ENCODE measurements around the gene LURAP1L. TPM values are rescaled to one million over a fixed set of nuclear protein-coding genes. Genes with fewer than 3 reads are reported as not detected.

LURAP1L gene
- total and polyA plus RNA-seq, 10 donors = 5.6 to 34.0 (median 12.8) TPM

- Histone ChIP-seq H3K4me1 (no peaks in the 10 kb centered on the region), H3K9me3 (peaks cover 0 to 19% (median 4%) of the 10 kb centered on the region in 8 donors), H3K36me3 (no peaks in the 10 kb centered on the region), H3K27ac (no peak overlapping the region), H3K27me3 (replicated peaks in 1 of 7) (no peaks in the 10 kb centered on the region), H3K4me3 (no peak overlapping the region)
- TF ChIP-seq POLR2AphosphoS5 (IDR thresholded peaks at IDR 0.05) (no peak), CTCF (IDR thresholded peaks at IDR 0.05 in 8 of 11, conservative IDR thresholded peaks at IDR 0.05 in 3 of 11) (no peak), POLR2A (IDR thresholded peaks at IDR 0.05) (no peak)
- intact Hi-C loops (cut with DNase I; ENCODE audit: low total_unique reads) = no loop called here
- no peak for DNase-seq
Observed at GRCh38 chr9:12739014-12739652, 35.7 kb upstream of the LURAP1L start.

GRCh38 chr9:12740845-12741244 is 34.0 kb upstream of the LURAP1L start:
- Histone ChIP-seq H3K4me3 (no peak overlapping the region), H3K9me3 (peaks cover 0 to 9% (median 3%) of the 10 kb centered on the region in 8 donors), H3K27ac (no peak overlapping the region), H3K27me3 (replicated peaks in 1 of 7) (no peaks in the 10 kb centered on the region), H3K36me3 (no peaks in the 10 kb centered on the region), H3K4me1 (no peaks in the 10 kb centered on the region)
- intact Hi-C loops (cut with DNase I; ENCODE audit: low total_unique reads) = no loop called here
- 52 to 91% (median 76%) methylated on average over 2 of the region's 2 CpGs for WGBS, 5 donors
- no peak for DNase-seq
- TF ChIP-seq POLR2AphosphoS5 (IDR thresholded peaks at IDR 0.05) (no peak), POLR2A (IDR thresholded peaks at IDR 0.05) (no peak), CTCF (IDR thresholded peaks at IDR 0.05 in 8 of 11, conservative IDR thresholded peaks at IDR 0.05 in 3 of 11) (no peak)

GRCh38 chr9:12748016-12748415 is 26.8 kb upstream of the LURAP1L start:
- 78 to 98% (median 84%) methylated on average over 1 of the region's 1 CpG for WGBS, 5 donors
- intact Hi-C loops (cut with DNase I; ENCODE audit: low total_unique reads) = no loop called here
- no peak for TF ChIP-seq CTCF (IDR thresholded peaks at IDR 0.05 in 8 of 11, conservative IDR thresholded peaks at IDR 0.05 in 3 of 11)
- no peak for TF ChIP-seq POLR2A (IDR thresholded peaks at IDR 0.05)
- TF ChIP-seq POLR2AphosphoS5 (IDR thresholded peaks at IDR 0.05) = no peak

GRCh38 chr9:12748954-12749353 is 25.9 kb upstream of the LURAP1L start:
- intact Hi-C loops (cut with DNase I; ENCODE audit: low total_unique reads) = no loop called here
- no peak for TF ChIP-seq POLR2A (IDR thresholded peaks at IDR 0.05)
- no peak for TF ChIP-seq CTCF (IDR thresholded peaks at IDR 0.05 in 8 of 11, conservative IDR thresholded peaks at IDR 0.05 in 3 of 11)
- no peak for TF ChIP-seq POLR2AphosphoS5 (IDR thresholded peaks at IDR 0.05)
- Histone ChIP-seq H3K36me3 (no peaks in the 10 kb centered on the region), H3K4me1 (no peaks in the 10 kb centered on the region), H3K4me3 (no peak overlapping the region), H3K27ac (no peak overlapping the region), H3K27me3 (replicated peaks in 1 of 7) (no peaks in the 10 kb centered on the region), H3K9me3 (peaks cover 0 to 10% (median 0%) of the 10 kb centered on the region in 8 donors)
- no peak for DNase-seq

More at GRCh38 chr9:12748016-12748415, 26.8 kb upstream of the LURAP1L start:
- no peak for DNase-seq
- Histone ChIP-seq H3K4me3 (no peak overlapping the region), H3K36me3 (no peaks in the 10 kb centered on the region), H3K27me3 (replicated peaks in 1 of 7) (no peaks in the 10 kb centered on the region), H3K27ac (no peak overlapping the region), H3K4me1 (no peaks in the 10 kb centered on the region), H3K9me3 (peaks cover 0 to 10% (median 0%) of the 10 kb centered on the region in 8 donors)
